ENCODE results near the gene NEU2.

The NEU2 gene

DNA sequence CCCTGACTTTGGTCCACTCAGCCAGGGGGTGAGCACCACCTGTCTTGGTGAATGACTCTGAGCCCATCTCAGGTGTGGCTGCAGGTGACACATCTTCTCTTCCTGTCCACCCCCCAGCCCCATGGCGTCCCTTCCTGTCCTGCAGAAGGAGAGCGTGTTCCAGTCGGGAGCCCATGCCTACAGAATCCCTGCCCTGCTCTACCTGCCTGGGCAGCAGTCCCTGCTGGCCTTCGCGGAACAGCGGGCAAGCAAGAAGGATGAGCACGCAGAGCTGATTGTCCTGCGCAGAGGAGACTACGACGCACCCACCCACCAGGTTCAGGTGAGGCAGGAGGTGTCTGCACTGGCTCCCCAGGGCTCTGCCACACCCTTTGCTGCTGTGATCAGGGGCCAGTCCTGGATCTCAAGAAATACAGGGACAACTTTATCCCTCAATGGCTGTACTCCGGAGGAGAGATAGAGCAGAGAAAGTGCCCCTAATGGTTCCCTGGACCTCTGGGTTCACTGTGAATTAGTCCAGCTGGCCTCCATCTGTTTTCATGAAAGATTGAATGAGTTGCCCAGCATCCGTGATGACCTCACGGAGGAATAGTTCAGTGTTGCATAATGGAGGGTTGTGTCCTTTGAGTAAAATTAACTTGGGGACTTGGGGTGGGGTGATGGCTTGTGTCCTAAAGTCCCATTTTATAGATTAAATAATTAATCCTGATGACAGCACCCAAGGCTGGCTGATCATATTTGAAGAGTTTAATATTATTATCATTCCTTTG lies at the start of gene NEU2:
Gene NEU2 (plus strand): TSS at position 122 of the 770 bp plus-strand sequence. CDS start 0 bp downstream, at position 122.
- no peak for DNase-seq (ENCODE audit: low read depth in 2 of 2)

DNA sequence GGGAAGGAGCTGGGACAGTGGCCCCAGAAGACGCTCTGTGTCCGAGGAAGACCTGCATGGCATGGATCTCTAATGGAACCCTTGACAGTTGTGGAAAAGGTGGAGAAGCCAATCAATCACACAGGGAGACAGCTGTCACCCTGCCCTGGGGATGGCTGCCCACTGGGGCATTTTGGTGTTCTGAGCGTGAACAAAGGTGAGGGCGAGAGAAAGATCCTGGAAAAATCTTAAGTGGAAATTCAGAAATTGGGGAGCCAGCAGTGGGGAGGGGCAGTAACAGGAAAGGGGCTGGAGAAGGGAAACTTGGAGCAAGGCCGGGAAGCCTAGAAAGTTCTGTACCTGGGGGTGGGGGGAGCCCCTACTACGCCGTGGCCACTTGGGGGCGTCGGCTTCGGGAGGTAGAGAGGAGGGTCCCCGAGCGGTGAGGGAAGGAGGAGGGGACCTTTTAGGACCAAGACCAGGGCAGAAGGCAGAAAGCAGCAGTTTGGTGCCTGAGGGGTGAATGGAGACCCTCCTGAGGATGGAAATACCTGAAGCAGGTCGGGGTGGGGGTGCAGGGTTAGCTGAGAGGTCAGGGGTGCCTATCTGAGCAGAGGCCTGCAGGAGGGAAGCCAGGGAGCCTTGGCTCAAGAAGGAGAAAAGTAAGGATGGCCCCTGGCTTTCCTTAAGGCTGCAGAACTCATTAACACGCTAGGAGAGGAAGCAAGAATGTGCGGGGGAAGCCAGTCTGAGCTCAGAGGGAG lies 49.4 kb upstream of the NEU2 start:
- DNase-seq (ENCODE audit: low read depth in 2 of 2), result no peak

DNA sequence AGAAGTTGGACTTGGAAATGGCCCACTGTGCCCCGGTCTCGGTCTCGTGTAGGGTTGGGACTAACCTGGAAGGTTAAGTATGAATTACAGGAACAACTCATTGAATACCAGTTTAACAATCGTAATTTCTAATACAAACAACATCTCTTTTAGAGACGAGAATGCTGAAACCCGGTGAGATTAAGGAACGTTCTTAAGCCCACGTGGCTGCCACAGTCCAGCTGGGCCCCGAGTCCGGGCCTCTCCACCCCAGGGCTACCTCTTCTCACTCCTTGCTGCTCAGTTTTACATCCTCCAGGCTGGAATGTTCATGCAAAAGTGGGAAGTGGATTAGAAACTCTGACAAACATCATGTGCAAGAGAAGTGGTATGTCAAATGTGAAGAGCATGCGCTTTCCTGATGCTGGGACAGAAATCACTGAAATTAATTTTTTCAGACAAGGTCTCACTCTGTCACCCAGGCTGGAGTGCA lies 48.8 kb upstream of the NEU2 start:
- DNase-seq (ENCODE audit: low read depth in 2 of 2), result no peak

DNA sequence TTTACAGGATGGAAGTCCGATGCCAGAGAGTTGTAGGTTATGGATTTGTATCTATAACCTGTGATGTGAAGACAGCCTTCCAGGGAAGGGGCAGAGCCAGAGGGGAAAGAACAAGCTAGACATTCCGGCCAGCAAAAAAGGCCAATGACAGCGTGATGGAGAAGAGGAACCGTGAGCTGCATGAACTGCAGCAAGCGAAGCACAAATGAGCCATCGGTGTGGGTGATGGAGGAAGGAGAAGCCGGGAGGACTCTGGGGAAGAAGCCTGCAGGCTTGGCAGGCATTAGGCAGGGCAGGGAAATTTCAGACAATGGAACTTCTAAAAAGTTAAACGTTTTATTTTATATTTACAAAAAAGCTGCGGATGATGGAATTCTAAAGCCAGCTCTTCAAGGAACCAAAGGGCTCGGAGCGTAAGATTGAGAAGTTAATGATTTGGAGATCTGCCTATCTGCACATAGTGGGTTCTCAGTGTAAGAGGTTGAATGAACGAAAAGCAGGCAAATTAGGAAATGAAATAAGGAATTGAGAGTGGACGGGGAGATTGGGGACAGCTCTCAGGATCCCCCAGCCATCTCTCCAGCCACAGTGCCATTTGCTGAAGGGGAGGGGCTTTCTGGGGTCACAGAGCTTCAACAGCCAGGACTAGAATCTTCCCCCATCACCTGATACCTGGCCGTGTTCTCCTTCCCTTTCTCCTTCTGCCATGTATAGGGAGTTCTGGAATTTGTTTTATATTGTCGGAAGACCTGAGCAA lies 47.8 kb upstream of the NEU2 start:
- no peak for DNase-seq (ENCODE audit: low read depth in 2 of 2)

DNA sequence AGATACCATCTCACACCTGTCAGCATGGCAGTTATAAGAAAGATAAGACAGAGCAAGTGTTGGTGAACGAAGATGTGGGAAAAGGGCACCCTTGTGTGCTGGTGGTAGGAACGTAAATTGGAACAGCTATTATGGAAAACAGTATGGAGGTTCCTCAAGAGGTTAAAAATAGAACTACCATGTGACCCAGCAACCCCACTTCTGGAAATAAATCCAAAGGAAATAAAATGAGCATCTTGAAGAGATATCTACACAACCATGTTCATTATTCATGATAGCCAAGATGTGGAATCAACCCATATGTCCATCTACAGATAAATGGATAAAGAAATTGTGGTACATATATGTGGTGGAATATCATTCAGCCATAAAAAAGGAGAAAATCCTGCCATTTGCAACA lies 46.3 kb upstream of the NEU2 start:
- DNase-seq (ENCODE audit: low read depth in 2 of 2), result no peak

DNA sequence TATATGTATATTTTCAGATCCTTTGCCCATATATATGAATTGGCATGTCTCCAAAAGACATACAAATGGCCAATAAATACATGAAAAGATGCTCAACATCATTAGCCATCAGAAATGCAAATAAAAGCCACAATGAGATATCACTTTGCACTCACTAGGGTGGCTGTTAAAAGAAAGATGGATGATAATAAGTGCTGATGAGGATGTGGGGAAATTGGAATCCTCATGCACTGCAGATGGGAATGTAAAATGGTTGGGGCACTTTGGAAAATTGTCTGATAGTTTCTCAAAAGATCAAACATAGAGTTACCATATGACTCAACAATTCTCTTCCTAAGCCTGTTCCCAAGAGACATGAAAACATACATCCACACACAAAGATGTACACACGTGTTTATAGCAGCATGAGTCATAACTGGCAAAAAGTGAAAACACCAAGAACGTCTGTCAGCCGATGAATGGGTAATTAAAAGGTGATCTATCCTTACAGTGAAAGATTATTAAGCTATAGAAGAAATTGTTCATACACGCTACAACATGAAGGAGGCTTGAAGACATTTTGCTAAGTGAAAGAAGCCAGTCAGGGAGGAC lies 39.1 kb upstream of the NEU2 start:
- DNase-seq (ENCODE audit: low read depth in 2 of 2), result no peak

DNA sequence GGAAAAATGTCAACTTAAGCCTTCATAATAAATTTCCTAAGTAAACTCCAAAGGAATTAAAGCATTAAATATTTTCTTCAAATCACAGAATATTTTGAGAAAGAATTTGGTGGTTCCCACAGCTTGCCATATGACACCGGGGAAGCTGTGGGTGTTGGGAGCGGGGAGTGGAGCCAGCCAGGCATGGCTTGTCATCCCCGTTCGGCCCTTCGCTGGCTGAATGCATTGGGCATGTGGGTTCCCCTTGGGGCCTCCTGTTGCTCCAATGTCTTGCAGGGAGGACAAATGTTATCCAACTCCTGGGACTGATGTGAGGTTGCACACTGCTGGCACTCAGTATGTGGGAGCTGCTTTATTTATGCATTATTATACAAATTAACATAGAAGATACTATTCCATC lies 38.0 kb upstream of the NEU2 start:
- DNase-seq (ENCODE audit: low read depth in 2 of 2), result no peak

DNA sequence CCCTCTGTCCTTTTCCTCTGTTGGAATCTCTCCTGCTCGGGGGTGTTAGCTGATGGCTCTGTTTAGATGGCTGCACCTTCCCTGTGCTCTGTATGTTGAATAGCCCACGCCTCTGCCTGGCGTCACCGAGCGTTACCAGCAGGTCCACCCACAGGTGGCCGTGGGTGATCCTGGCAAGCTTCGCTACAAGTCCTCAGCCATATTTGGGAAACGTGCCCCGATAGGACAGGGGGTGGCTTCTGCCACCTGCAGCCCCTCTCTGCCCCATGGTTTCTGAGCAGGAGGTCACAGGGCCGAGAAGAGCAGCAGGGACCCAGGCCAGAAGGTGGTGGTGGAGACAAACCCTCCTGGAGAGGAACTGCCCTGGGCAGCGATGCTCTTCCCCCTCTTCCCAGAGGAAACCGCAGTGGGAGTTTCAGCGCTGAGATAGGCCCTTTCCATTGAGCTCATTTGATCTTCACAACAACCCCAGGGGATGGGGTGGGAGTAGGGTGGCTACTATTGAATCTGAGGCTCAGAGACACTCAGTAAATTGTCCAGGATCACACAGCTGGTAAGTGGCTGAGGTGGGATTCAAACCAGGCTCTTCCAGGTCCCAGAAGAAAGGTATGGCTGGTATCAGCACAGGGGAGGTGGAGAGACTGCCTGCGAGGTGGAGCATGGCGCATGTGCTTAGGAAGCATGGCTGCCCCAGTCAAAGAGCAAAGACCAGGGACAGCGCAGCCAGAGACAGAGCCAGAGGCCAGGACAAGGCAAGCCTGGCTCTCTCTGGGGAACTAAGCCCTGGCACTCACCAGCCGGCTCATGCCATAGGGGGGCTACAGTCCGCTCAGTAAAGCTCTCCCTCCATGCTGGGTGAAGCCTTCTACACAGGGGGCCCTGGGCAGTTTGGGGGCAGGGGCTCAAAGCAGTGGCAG lies 34.5 kb upstream of the NEU2 start:
- no peak for DNase-seq (ENCODE audit: low read depth in 2 of 2)

DNA sequence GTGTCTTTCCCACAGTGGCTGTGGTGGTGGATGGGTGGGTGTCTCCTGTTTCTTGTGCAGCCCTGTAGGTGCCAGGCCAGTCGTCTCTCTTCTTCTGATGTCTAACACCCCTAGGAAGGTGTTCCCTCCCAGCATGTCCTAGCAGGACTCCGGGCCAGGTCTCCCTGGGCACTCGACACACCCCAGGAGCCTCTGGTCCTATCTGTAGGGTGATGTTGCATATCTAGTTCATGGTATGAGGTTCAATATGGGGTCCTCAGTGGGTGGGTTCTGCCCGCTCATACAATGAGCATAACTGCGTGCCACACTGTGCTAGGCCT lies 33.8 kb upstream of the NEU2 start:
- no peak for DNase-seq (ENCODE audit: low read depth in 2 of 2)

DNA sequence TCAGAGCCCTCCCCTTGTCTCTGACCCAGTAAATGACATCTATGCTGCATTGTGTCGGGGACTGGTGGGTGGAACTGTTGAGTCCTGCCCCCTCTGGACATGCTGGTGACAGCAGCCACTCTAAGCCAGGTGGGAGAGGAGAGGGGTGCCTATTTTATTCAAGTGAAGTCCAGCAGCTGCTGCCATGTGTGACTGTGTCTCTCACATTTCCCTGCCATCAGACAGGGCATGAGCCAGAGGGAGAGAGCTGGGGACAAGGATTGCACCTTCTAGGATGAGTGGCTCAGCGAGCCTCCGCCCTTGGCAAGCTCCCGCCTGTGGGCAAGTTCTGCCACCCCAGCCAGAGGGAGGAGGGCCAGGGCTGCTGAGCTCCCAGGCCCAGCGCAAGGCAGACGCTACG lies 33.1 kb upstream of the NEU2 start:
- no peak for DNase-seq (ENCODE audit: low read depth in 2 of 2)

DNA sequence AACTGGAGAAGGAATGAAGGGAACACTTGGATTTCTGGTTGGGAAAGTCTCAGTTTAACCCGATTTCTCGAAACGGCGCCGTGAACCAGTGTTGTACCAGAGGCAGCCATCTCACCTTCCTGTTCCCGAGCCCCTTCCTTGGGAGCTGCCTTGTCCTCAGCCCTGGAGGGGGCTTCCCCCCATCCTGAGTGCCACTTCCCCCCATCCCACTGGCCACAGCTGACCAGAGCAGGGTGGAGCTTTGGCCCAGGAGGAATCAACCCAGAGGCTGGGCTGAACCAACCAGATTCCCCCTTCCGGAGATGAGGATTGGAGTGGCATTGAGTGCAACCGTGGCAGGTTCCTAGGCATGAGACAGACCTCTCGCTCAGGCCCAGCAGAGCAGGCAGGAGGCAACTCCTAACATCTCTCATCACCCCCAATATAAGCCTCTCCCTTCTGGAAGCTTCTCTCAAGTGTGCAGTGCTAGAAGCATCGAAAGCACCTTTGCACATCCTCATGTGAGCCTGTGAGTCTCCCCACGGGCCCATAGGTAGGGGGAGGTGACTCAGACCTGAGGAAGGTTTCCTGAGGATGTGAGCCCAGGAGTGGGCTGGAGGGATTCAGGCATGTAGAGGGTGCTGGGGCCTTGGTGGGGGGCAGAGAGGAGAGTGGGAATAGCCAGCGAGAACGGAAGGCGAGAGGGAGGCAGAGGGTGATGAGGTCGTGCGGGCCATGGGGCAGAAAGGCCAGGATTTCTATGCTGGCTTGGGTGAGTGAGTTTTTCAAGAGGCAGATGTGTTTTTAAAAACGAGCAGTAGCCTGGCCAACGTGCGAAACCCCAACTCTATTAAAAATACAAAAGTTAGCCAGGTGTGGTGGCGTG lies 31.4 kb upstream of the NEU2 start:
- DNase-seq (ENCODE audit: low read depth in 2 of 2), result no peak

DNA sequence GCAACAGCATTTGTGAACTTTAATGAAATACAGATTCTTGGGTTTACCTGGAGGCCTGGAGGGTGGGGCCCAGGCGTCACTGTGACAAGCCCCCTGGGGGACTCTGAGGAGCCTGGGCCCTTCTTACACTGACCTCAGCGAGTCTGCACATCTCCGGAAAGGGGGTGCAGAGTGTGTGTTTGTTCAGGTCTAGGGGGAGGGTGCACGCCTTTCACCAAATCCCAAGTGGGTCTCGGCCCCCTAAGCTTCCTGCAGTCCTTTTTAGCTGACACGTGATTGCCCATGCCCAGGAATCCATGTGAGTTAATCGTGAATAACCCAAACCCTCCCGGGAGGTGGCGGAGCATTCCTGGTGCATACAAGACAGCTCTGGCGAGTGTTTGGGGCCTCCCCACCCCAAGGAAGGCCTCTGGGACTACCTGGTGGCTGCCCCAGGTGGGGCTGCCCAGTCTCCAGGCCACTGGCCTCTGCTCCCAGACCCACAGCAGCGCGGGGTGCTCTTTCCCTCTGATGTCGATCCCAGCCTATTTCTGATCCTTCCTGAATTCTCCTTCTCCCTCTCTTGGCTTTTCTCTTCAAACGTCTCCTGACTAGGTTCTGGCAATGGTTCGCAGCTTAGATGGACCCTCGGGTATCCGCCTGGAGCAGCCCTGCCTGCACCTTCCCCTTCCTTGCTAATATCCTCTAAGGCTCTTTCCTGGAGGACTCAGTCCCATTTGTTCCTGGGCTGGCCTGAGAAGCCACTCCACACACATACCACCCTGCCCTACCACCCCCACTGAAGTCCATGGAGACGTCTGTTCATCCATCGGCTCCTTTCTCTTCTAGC lies 29.4 kb upstream of the NEU2 start:
- DNase-seq (ENCODE audit: low read depth in 2 of 2), result no peak

DNA sequence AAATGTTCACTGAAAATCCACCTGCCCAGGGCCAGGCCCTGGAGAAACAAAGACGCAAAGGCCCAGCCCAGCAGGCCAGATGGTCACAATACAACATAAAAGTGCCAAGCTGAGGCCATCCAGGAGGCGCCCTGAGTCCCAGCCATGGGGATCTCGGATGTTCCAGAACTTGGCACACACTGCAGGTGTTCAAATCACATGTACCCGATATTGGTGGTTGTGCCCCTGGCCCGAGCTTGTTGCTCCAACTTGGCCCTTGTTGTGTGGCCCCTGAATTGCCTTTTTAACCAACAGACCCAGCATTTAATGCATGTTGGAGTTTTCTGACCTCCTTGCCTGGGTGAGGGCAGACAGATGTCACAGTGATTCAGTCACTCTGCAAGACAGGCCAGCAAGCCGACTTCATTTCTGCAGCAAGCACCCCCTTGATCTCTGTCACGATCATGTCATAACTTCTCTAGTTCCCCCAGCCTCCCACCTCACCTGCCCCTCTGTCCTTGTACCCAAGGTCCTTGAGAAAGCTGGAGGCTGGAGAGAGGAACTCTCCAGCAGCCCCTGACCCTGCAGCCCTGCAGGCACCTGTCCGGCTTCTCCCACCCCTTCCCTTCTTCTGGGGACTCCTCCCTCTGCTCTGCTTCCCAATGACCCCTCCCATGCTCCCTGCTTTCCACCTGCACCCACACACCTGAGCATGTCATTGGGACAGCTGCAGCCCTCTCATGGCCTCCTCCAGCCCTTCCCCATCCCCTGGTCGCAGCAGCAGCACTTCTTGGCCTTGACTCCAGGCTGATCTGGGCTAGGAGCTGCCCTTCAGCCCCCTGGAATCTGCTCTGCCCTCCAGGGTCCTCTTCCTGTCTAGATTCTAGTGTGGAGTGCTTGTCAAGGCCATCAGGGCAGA lies 28.6 kb upstream of the NEU2 start:
- no peak for DNase-seq (ENCODE audit: low read depth in 2 of 2)

DNA sequence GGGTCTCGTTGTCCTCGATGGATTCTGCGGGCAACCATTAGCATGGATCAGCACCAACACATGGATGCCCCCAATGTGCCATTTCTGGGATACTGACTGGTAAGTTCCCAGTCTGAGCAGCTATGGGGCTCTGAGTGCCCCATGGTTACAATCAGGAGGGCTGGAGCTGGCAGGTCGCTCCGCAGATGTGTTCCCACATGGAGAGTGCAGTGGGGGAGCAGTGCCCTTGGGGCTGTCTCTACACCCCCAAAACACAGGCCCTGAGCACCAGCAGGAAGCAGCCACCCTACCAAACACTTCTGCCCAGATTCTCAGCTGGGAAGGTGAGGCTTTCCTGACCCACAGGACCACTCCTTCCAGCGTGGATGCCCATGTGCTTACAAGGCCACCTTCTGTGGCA lies 27.4 kb upstream of the NEU2 start:
- DNase-seq (ENCODE audit: low read depth in 2 of 2), result no peak

DNA sequence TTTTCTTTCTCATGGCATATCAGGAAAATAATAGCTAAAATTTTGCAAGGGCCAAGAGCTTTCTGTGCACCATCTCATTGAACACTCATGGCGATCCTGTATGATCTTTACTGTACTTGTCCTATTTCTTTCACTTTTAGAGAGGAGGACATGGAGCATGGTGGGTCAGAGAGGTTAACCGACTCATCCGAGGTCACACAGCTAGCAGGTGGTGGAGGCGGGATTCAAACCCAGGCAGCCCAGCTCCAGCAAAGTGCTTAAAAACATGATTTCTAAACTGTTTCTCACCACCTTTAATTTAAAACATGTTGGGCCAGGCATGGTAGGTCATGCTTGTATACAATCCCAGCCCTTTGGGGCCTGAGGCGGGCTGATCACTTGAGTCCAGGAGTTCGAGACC lies 25.8 kb upstream of the NEU2 start:
- no peak for DNase-seq (ENCODE audit: low read depth in 2 of 2)

DNA sequence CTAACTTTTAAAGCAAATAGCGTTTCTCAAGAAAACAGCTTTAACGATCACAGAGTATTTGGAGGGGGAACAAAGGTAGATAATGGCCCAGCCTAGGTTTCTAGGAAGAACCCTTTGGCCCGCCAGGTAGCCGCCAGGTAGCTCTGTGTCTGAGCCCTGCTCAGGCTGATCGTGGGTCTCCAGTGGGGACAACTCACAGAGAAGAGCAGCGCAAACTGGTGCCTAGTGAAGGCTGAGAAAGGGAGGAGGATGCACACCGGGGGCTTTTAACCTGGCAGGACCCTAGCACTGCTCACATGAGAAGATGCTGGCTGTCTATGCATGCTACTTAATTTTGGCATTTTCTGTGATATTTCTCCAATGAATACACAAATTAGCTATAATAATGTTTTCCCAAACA lies 25.2 kb upstream of the NEU2 start:
- no peak for DNase-seq (ENCODE audit: low read depth in 2 of 2)

DNA sequence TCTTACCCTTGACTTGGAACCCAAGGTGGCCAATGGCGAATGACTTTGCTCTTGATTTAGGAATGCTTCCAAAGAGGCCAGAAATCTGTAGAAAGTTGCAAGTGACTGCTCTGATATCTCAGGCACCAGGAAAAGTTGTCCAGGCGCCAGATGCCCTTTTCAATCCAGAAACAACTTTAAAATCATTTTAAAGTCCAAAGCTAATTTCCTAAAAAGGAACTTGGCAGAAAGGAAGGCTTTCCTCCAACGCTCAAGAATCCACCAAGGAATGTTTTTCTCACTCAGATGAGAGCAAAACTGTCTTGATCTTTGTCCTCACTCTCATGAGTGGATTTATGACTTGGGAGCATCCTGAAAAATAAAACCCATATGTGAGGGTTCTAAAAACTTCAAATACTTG lies 24.7 kb upstream of the NEU2 start:
- no peak for DNase-seq (ENCODE audit: low read depth in 2 of 2)

DNA sequence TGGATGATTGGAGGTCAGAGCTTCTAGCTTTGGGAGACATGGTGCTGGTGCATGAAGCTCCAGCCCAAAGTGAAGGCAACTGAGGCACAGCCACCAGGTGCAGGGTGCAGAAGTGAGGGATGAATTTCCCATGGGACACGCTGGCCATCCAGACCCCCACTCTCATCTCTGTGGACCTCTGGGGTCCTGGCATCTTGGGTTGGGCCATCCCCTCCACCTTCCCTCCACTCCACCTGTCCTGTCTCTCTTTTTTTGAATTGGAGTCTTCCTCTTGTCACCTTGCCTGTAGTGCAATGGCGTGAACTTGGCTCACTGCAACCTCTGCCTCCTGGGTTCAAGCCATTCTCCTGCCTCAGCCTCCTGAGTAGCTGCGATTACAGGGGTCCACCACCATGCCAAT lies 22.8 kb upstream of the NEU2 start:
- DNase-seq (ENCODE audit: low read depth in 2 of 2), result no peak

Data from stimulated activated CD8-positive, alpha-beta memory T cell treated with anti-CD3 and anti-CD28 coated beads, Interleukin-7, amount 100 ng/mL, for 4 hours (primary cell).